ENCODE results near the gene TFAP2C.

The TFAP2C gene

DNA sequence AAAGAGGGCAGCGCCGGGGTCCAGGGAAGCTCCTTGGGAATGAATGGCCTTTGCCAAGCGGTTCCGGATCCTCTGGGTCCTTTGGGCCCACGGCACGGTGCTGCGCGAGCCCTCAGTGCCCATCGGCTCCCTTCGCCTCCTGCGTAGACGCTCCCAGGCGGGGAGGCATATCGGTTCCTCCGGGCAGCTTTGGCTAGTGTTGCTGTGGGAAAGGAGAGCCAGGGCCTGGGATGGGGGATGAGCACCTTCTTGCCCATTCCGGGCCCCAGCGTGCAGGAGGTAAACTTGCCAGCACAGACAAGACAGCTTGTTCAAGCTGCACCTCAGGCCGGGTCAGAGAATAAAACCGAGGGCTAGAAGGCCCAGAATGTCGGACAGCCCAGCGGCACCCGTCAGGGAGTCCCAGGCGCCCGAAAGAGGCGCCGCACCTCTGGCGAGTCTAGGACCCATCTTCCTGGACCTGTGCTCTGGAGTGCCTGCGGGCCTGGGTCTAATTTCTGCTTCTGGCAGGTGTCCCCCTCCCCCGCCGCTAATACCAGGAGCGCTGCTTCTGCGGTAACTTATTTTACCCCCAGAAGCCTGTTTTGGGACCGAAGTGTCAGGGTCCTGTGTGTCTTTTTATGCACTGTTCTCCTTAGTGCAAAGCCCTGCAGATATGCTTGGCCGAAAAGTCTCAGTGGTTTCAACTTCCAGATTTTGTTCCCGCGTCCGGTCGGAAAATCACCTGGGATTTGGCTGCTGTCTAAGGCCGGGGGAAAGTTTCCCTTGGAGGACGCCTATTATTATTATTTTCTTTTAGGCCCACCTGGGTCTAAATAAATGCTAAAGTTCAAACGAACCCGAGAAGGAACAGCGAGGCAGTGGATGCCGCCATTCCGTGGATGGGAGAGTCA lies 1.7 kb upstream of the TFAP2C start:
- Histone ChIP-seq H3K9ac (ENCODE audit: low read length) (no peak overlapping the region), H3K4me3 (ENCODE audit: low read length) (no peak overlapping the region), H3K4me2 (ENCODE audit: low read length) (no peak overlapping the region), H3K27ac (ENCODE audit: low read length) (no peak overlapping the region), H3K36me3 (replicated peaks; ENCODE audit: low read depth, low read length) (no peaks in the 10 kb centered on the region), H3K4me1 (ENCODE audit: low read length) (no peaks in the 10 kb centered on the region), H4K20me1 (ENCODE audit: insufficient read depth, low read length) (no peaks in the 10 kb centered on the region), H2AFZ (ENCODE audit: low read depth, low read length) (no peak overlapping the region), H3K79me2 (ENCODE audit: low read length) (no peaks in the 10 kb centered on the region), H3K9me3 (ENCODE audit: insufficient read depth, low read length) (0 out of 2 replicates have a peak, but pooled peaks cover 4% of the 10 kb centered on the region), H3K27me3 (ENCODE audit: low read depth, low read length) (peaks cover 2% of the 10 kb centered on the region; the same call in 1 of the 2 replicates)
- TF ChIP-seq CTCF (IDR thresholded peaks at IDR 0.05; ENCODE audit: low read depth, low read length), result no peak
- TF ChIP-seq EZH2phosphoT487 (IDR thresholded peaks at IDR 0.05; ENCODE audit: low read depth), result no peak

- Histone ChIP-seq H3K4me3 (ENCODE audit: low read length) (no peak overlapping the region), H3K36me3 (replicated peaks; ENCODE audit: low read depth, low read length) (no peaks in the 10 kb centered on the region), H3K27ac (ENCODE audit: low read length) (no peak overlapping the region), H3K9ac (ENCODE audit: low read length) (no peak overlapping the region), H4K20me1 (ENCODE audit: insufficient read depth, low read length) (no peaks in the 10 kb centered on the region), H3K9me3 (ENCODE audit: insufficient read depth, low read length) (0 out of 2 replicates have a peak, but pooled peaks cover 4% of the 10 kb centered on the region), H2AFZ (ENCODE audit: low read depth, low read length) (no peak overlapping the region), H3K4me2 (ENCODE audit: low read length) (no peak overlapping the region), H3K79me2 (ENCODE audit: low read length) (no peaks in the 10 kb centered on the region), H3K27me3 (ENCODE audit: low read depth, low read length) (peaks cover 7% of the 10 kb centered on the region), H3K4me1 (ENCODE audit: low read length) (no peaks in the 10 kb centered on the region)
- TF ChIP-seq EZH2phosphoT487 (IDR thresholded peaks at IDR 0.05; ENCODE audit: low read depth) (no peak), CTCF (IDR thresholded peaks at IDR 0.05; ENCODE audit: low read depth, low read length) (no peak)
These were observed 862 bp upstream of the TFAP2C start for GRCh38 chr20:56628015-56628872.

GRCh38 chr20:56629464-56630085 lies 469 bp downstream of the TFAP2C start:
- Histone ChIP-seq H3K9me3 (ENCODE audit: insufficient read depth, low read length) (0 out of 2 replicates have a peak, but pooled peaks cover 4% of the 10 kb centered on the region), H3K27ac (ENCODE audit: low read length) (no peak overlapping the region), H3K9ac (ENCODE audit: low read length) (no peak overlapping the region), H2AFZ (ENCODE audit: low read depth, low read length) (no peak overlapping the region), H3K79me2 (ENCODE audit: low read length) (no peaks in the 10 kb centered on the region), H3K27me3 (ENCODE audit: low read depth, low read length) (peaks cover 19% of the 10 kb centered on the region), H3K36me3 (replicated peaks; ENCODE audit: low read depth, low read length) (no peaks in the 10 kb centered on the region), H4K20me1 (ENCODE audit: insufficient read depth, low read length) (no peaks in the 10 kb centered on the region), H3K4me3 (ENCODE audit: low read length) (no peak overlapping the region), H3K4me2 (ENCODE audit: low read length) (no peak overlapping the region), H3K4me1 (ENCODE audit: low read length) (no peaks in the 10 kb centered on the region)
- TF ChIP-seq CTCF (IDR thresholded peaks at IDR 0.05; ENCODE audit: low read depth, low read length) (no peak), EZH2phosphoT487 (IDR thresholded peaks at IDR 0.05; ENCODE audit: low read depth) (no peak)
